Body of pancreas (tissue), 4 donors: ENCODE results near the gene NEO1.

Experiments used
- CTCF ChIP-seq, 7 experiments: fragments of 450-650 bp in 4 of 7; fragments of 200-600 bp in 3 of 7; sonication (generic) in 3 of 7; IDR thresholded peaks; one replicate each; pipeline ENCODE4 v1.5.1; 2016 to 2019; ENCODE audit warnings: antibody characterized with exemption in 7 of 7
- POLR2A ChIP-seq, 3 donors: fragments of 450-650 bp; IDR thresholded peaks; one replicate each; pipeline ENCODE4 v1.6.1; 2016; ENCODE audit warnings: antibody characterized with exemption in 3 of 3, mild to moderate bottlenecking in 2 of 3

- TF ChIP-seq CTCF (IDR thresholded peaks at IDR 0.05) (no peak), POLR2A (IDR thresholded peaks at IDR 0.05) (no peak)
These were observed 181.4 kb downstream of the NEO1 start for GRCh38 chr15:73233623-73234022.
